ENCODE data around the gene ZDHHC3.

DNA sequence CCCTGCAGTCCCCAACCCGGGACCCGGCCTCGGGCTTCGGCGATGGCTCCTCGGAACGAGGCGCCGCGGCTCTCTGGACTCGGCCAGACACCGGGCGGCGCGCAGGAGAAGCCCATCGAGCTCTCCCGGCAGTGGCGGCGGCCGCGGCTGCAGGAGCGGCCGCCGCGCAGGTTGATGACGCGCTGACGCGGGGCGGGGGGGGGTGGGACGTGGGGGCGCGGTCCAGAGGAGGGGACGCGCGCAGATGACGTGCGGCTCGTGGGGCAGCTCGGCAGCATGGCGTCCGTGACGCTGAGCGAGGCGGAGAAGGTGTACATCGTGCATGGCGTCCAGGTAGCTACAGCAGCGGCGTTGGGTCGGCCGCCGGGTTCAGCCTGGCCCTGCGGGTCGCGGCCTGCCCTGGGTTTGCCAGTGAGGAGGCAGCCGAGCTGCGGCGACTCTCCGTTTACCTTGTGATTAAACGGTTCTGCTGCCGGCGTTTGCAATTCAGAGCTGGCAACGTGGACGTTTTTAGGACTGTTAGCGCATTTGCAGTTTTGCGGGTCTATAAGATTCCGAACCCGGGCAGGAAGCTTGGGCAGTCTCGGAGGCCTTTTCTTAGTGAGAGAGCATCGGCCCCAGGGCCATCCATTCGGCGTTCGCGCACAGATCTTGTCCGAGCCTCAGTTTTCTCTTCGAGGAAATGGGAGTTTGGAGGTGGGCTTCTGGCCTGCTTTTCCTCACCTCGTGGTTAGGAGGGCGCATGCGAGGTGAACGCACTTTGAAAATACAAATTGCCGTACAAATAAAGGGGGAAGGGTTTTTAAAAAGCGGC is at the start of gene ZDHHC3, which contains the start of gene EXOSC7:
- TF ChIP-seq, protein P1, sequence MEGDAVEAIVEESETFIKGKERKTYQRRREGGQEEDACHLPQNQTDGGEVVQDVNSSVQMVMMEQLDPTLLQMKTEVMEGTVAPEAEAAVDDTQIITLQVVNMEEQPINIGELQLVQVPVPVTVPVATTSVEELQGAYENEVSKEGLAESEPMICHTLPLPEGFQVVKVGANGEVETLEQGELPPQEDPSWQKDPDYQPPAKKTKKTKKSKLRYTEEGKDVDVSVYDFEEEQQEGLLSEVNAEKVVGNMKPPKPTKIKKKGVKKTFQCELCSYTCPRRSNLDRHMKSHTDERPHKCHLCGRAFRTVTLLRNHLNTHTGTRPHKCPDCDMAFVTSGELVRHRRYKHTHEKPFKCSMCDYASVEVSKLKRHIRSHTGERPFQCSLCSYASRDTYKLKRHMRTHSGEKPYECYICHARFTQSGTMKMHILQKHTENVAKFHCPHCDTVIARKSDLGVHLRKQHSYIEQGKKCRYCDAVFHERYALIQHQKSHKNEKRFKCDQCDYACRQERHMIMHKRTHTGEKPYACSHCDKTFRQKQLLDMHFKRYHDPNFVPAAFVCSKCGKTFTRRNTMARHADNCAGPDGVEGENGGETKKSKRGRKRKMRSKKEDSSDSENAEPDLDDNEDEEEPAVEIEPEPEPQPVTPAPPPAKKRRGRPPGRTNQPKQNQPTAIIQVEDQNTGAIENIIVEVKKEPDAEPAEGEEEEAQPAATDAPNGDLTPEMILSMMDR (IDR thresholded peaks at IDR 0.05): peak in 1 of 5 experiments; percentile 18
- peak; percentile 9 to 65 for TF ChIP-seq POLR2A (IDR thresholded peaks at IDR 0.05)

Measured in tibial nerve (tissue), 3 donors.